ENCODE measurements around the gene VWA8.

GRCh38 chr13:41707194-41707821 is 253.6 kb downstream of the VWA8 start:
- no peak for TF ChIP-seq GATA2 (IDR thresholded peaks at IDR 0.05; ENCODE audit: low read depth, low read length)
- TF ChIP-seq GATA3 (IDR thresholded peaks at IDR 0.05; ENCODE audit: low read depth, low read length), result no peak
